Measurements from ENCODE around the gene GPR18.

- no peak for TF ChIP-seq CTCF (IDR thresholded peaks at IDR 0.05 in 4 of 5, conservative IDR thresholded peaks at IDR 0.05 in 1 of 5)
- TF ChIP-seq POLR2A (IDR thresholded peaks at IDR 0.05): peak in 1 of 2 donors; percentile 47
These were observed 22.0 kb upstream of the GPR18 start for GRCh38 chr13:99280166-99280565.

All from gastrocnemius medialis (tissue), 4 donors.